HFF-Myc (cell line): Measurements from ENCODE around the gene VPS51.

ENCODE experiments used
- DNase-seq: peaks from one replicate; pipeline ENCODE4 v3.0.0-alpha.2; 2011; ENCODE audit warnings: low read depth; ENCODE audit errors: extremely low read depth
- H3K4me3 ChIP-seq: replicated peaks from 2 replicates; pipeline ENCODE4 v1.5.1; 2011; ENCODE audit warnings: low read depth, mild to moderate bottlenecking, control low read depth, low read length
- TF ChIP-seq, protein P1 (sequence below): IDR thresholded peaks from 2 replicates; pipeline ENCODE4 v1.5.1; 2012; ENCODE audit warnings: mild to moderate bottlenecking, low read depth, low read length, control low read depth; ENCODE audit errors: missing control alignments

The VPS51 gene

DNA sequence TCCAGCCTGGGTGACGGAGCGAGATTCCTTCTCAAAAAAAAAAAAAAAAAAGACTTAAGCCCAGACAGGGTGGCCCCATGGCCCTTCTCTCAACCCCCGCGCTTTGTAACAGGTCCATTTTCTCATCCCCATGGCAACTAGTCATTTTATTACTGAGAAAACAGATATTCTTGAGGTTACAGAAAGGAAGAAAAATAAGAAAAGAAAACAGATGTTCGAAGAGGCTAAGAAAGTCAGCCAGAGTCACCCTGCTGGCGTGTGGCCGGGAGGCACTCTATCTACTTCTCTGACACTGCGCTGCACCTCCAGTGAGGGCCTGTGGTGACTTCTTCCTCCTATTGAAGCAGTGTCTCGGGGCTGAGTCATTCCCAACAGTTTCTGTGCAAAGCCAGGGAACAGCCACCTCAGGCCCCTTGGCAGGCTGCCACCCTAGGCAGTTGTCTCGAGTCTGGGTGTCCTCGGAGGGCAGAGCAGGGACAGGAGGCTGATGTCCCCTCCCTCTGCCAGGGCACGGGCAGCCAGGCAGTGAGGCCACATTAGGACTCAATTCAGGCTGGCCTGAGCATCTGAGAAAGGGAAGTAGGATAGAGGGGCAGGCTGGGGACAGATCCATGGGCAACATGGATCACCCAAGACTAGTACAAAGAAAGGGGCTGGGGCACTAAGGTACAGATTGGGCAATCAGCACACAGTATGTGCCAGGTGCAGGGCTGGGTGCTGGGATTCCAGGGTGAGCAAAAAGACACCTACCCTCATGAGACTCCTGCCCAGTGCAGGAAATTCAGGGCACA lies 54.7 kb downstream of the VPS51 start:
- TF ChIP-seq, protein P1, sequence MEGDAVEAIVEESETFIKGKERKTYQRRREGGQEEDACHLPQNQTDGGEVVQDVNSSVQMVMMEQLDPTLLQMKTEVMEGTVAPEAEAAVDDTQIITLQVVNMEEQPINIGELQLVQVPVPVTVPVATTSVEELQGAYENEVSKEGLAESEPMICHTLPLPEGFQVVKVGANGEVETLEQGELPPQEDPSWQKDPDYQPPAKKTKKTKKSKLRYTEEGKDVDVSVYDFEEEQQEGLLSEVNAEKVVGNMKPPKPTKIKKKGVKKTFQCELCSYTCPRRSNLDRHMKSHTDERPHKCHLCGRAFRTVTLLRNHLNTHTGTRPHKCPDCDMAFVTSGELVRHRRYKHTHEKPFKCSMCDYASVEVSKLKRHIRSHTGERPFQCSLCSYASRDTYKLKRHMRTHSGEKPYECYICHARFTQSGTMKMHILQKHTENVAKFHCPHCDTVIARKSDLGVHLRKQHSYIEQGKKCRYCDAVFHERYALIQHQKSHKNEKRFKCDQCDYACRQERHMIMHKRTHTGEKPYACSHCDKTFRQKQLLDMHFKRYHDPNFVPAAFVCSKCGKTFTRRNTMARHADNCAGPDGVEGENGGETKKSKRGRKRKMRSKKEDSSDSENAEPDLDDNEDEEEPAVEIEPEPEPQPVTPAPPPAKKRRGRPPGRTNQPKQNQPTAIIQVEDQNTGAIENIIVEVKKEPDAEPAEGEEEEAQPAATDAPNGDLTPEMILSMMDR, result no peak
- no peak overlapping the region for H3K4me3 ChIP-seq
- DNase-seq, result peak; percentile 78

- TF ChIP-seq, protein P1, result no peak
- no peak overlapping the region for H3K4me3 ChIP-seq
- DNase-seq, result no peak
Measured at GRCh38 chr11:65151331-65151899, 55.4 kb downstream of the VPS51 start.

DNA sequence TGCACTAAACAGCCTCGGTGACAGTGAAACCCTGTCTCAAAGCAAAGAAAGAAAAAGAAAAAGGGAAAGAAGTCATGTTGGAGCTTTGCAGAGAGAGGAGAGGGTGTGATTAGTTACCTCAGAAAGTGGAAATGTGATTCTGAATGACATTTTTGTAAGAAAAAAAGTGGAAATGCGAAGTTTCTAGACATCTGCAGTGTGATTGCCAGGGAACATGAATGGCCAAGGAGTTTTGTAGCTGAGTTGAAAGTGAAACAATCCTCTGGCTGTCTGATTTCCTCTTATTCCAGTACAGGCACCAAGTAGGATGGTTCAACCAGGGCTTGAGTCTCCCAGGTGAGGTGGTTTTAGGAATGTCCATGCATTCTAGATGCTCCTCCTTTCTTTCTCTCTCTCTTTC lies 56.1 kb downstream of the VPS51 start:
- DNase-seq, result no peak
- H3K4me3 ChIP-seq, result no peak overlapping the region
- TF ChIP-seq, protein P1, result no peak

- no peak overlapping the region for H3K4me3 ChIP-seq
- TF ChIP-seq, protein P1, result no peak
- no peak for DNase-seq
Measured at GRCh38 chr11:65156256-65156655, 60.2 kb downstream of the VPS51 start.

DNA sequence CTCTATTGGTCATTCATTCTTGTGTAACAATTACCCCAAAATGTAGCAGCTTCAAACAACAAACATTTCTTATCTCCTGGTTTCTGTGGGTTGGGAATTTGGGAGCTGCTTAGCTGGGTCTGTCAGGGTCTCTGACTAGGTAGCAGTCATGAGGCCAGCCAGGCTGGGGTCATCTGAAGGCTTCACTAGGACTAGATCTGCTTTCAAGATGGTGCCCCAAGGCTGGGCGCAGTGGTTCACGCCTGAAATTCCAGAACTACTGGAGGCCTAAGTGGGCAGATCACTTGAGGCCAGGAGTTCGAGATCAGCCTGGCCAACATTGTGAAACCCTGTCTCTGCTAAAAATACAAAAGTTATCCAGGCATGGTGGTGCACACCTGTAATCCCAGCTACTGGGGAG lies 60.9 kb downstream of the VPS51 start:
- H3K4me3 ChIP-seq, result no peak overlapping the region
- no peak for DNase-seq
- TF ChIP-seq, protein P1, result no peak

- DNase-seq, result no peak
- TF ChIP-seq, protein P1, result no peak
- H3K4me3 ChIP-seq, result no peak overlapping the region
Measured at GRCh38 chr11:65157336-65157735, 61.3 kb downstream of the VPS51 start.
